ENCODE measurements around the gene TMEM184B. TPM values are rescaled to one million over a fixed set of nuclear protein-coding genes. Genes with fewer than 3 reads are reported as not detected.

The TMEM184B gene
- total and polyA plus RNA-seq, 9 donors, result 15.3 to 48.3 (median 38.2) TPM

DNA sequence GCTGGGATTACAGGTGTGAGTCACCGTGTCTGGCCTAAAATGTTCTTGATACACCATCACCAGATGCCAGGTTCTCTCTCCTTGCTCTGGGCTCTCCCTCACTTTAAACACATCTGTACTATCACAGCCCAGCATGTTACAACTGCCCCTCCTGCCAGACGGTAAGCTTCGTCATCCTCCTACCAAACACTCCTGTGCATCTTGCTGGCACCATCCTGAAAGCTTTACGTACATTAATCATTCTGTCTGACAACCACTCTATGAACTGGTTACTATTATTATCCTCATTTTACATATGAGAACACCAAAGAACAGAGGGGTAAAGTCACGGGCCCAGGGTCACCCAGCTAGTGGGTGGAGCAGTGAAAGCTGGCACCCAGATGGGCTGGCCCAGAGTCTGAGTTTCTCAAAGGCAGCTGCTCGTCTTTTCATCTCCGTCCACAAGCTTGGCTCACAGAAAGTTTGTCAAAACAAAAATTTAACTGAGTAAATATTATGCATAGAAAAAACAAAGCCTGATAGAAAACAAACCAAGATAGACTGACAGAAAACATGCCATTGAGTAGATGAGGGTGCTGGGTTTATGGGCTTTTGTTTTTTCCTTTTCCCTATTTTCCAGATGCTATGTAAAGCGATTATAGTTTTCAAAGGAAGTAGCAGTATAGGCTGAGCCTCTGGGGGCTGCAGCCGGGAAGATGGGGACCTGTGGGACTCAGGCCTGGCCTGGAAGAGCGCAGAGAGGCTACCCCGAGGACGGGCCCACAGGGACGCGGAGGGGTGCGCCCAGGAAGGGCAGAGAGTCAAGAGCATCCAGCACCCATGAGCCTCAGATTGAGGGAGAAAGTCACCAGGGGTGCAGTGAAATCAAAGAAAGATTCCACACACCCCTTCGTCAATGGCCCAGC is 100.6 kb downstream of the TMEM184B start:
- WGBS, 3 donors, result 69 to 76% (median 74%) methylated on average over 16 of the region's 16 CpGs

DNA sequence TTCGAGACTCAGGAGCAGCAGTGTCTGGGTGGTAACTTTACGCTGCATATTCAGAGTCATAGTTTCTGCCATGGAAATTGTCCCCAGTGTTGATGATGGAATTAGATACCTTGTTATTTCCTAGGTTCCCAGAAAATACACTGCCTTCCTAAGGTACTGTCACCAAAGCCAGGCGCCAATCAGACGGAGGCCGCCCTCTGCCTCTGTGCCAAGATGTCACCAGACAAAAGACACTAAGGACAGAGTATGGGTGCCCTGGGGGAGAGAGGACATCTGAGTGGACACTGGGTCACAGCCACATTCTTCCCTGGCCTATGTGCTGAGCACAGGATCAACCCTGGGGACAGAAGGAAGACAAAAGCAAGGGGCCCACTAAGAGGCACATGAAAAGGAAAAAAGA is 102.3 kb downstream of the TMEM184B start:
- Histone ChIP-seq H3K27me3 (no peaks in the 10 kb centered on the region), H3K4me3 (no peak overlapping the region), H3K36me3 (no peaks in the 10 kb centered on the region), H3K27ac (no peak overlapping the region), H3K4me1 (ENCODE audit: insufficient read depth) (no peaks in the 10 kb centered on the region), H3K9me3 (no peaks in the 10 kb centered on the region)
- no peak for DNase-seq
- TF ChIP-seq POLR2A (IDR thresholded peaks at IDR 0.05), result no peak
- no peak for TF ChIP-seq EP300 (IDR thresholded peaks at IDR 0.05)
- TF ChIP-seq, protein P1, sequence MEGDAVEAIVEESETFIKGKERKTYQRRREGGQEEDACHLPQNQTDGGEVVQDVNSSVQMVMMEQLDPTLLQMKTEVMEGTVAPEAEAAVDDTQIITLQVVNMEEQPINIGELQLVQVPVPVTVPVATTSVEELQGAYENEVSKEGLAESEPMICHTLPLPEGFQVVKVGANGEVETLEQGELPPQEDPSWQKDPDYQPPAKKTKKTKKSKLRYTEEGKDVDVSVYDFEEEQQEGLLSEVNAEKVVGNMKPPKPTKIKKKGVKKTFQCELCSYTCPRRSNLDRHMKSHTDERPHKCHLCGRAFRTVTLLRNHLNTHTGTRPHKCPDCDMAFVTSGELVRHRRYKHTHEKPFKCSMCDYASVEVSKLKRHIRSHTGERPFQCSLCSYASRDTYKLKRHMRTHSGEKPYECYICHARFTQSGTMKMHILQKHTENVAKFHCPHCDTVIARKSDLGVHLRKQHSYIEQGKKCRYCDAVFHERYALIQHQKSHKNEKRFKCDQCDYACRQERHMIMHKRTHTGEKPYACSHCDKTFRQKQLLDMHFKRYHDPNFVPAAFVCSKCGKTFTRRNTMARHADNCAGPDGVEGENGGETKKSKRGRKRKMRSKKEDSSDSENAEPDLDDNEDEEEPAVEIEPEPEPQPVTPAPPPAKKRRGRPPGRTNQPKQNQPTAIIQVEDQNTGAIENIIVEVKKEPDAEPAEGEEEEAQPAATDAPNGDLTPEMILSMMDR (IDR thresholded peaks at IDR 0.05), result no peak
- 98 to 100% (median 99%) methylated on average over 5 of the region's 5 CpGs for WGBS, 3 donors
- intact Hi-C loops (cut with DNase I), result no loop called here

More for the DNA sequence above, 100.6 kb downstream of the TMEM184B start:
- Histone ChIP-seq H3K9me3 (no peaks in the 10 kb centered on the region), H3K27me3 (no peaks in the 10 kb centered on the region), H3K4me1 (ENCODE audit: insufficient read depth) (no peaks in the 10 kb centered on the region), H3K27ac (no peak overlapping the region), H3K36me3 (no peaks in the 10 kb centered on the region), H3K4me3 (no peak overlapping the region)
- no peak for DNase-seq
- intact Hi-C loops (cut with DNase I), result no loop called here
- TF ChIP-seq, protein P1 (IDR thresholded peaks at IDR 0.05), result no peak
- no peak for TF ChIP-seq POLR2A (IDR thresholded peaks at IDR 0.05)
- no peak for TF ChIP-seq EP300 (IDR thresholded peaks at IDR 0.05)

Small RNAs within 50 kb of the gene (small RNA-seq; reads per million reads assigned to genes)
- gene RF00017 (not detected), gene RN7SL704P (not detected)

Other genes with a start within 250 kb of the TMEM184B start
- gene PICK1, start 215.6 kb downstream of the TMEM184B start, total RNA-seq, result 10 to 100 TPM; 26.0 to 47.7 (median 35.1) TPM
- 10 to 100 TPM; 18.0 to 33.3 TPM for gene PICK1, start 215.6 kb downstream of the TMEM184B start, polyA plus RNA-seq
- gene SLC16A8, start 188.8 kb downstream of the TMEM184B start, total RNA-seq, result under 1 TPM in 1 of 7 donors, not detected in 6; 0.52 TPM
- gene SLC16A8, start 188.8 kb downstream of the TMEM184B start, polyA plus RNA-seq, result under 1 TPM in 1 of 2 donors, not detected in 1; 0.39 TPM
- 1 to 10 TPM in 3 of 7 donors, under 1 TPM in 4; 0.40 to 3.1 (median 0.69) TPM for gene BAIAP2L2, start 162.3 kb downstream of the TMEM184B start, total RNA-seq
- gene BAIAP2L2, start 162.3 kb downstream of the TMEM184B start, polyA plus RNA-seq, result 1 to 10 TPM in 1 of 2 donors, not detected in 1; 1.7 TPM
- 10 to 100 TPM; 22.5 to 60.5 (median 39.4) TPM for gene PLA2G6, start 91.2 kb downstream of the TMEM184B start, total RNA-seq
- gene PLA2G6, start 91.2 kb downstream of the TMEM184B start, polyA plus RNA-seq, result 10 to 100 TPM; 16.4 to 68.4 TPM
- gene MAFF, start 71.0 kb downstream of the TMEM184B start, total RNA-seq, result 100 to 1,000 TPM in 1 of 7 donors, 10 to 100 TPM in 6; 15.0 to 153 (median 19.4) TPM
- 10 to 100 TPM; 13.3 to 25.2 TPM for gene MAFF, start 71.0 kb downstream of the TMEM184B start, polyA plus RNA-seq
- 100 to 1,000 TPM in 5 of 7 donors, 10 to 100 TPM in 2; 73.2 to 161 (median 105) TPM for gene CSNK1E, start 44.4 kb upstream of the TMEM184B start, total RNA-seq
- gene CSNK1E, start 44.4 kb upstream of the TMEM184B start, polyA plus RNA-seq, result 100 to 1,000 TPM in 1 of 2 donors, 10 to 100 TPM in 1; 61.4 to 135 TPM
- under 1 TPM in 1 of 7 donors, not detected in 6; 0.62 TPM for gene KCNJ4, start 182.2 kb upstream of the TMEM184B start, total RNA-seq
- under 1 TPM in 1 of 2 donors, not detected in 1; 0.02 TPM for gene KCNJ4, start 182.2 kb upstream of the TMEM184B start, polyA plus RNA-seq
- gene KDELR3, start 195.1 kb upstream of the TMEM184B start, total RNA-seq, result 1 to 10 TPM in 6 of 7 donors, under 1 TPM in 1; 0.81 to 8.3 (median 2.3) TPM
- 10 to 100 TPM in 1 of 2 donors, 1 to 10 TPM in 1; 2.4 to 26.9 TPM for gene KDELR3, start 195.1 kb upstream of the TMEM184B start, polyA plus RNA-seq
- gene DDX17, start 233.3 kb upstream of the TMEM184B start, total RNA-seq, result 100 to 1,000 TPM; 435 to 602 (median 515) TPM
- gene DDX17, start 233.3 kb upstream of the TMEM184B start, polyA plus RNA-seq, result 100 to 1,000 TPM; 215 to 412 TPM

Measured in ovary (tissue), 9 donors.